ENCODE results near the gene KIF21B. TPM values are rescaled to one million over a fixed set of nuclear protein-coding genes. Genes with fewer than 3 reads are reported as not detected.

Gene KIF21B
- total and polyA plus RNA-seq, 9 of the 15 experiments (the other 6 are each of a cell fraction or from before 2014, with no cell fraction given) = 0.46 to 13.4 (median 5.9) TPM

DNA sequence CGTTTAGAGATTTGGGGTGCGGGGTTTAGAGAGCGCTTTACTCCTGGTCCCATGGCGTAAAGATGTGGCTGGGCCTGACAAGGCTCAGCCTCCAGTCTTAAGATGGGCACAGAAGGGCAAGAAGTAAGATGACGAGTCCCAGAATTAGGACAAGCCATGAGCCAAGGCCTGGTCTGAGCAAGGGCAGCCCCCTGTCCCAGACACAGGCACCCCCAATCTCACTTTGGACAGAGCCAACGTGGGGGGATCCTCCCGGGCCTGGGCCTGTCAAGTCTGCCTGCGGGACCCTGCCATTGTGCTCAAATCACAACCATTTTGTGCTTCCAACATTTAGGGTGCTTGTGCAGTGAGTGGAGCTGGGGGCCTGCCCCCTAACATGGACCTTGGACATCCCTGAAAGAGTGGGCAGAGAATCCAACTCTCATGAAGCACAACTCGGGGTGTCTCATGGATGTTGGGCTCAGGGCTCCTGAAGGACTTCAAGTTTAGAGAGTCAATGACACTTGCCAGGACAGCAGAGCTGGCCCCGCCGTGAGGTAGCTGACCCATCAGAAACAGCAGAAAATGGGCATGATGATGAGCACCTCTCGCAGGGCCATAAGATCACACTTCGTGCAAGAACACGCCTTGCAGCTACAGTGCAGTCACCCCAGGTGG lies 52.6 kb downstream of the KIF21B start (continued):
- TF ChIP-seq TAF9B (IDR thresholded peaks at IDR 0.05; ENCODE audit: partially characterized antibody) (no peak), FUS (optimal IDR thresholded peaks at IDR 0.05; ENCODE audit: low read depth, low read length) (no peak)

- BruUV-seq (replicated peaks) = no TSS peak
- DNase-seq (ENCODE audit: extremely low read depth in 1 of 4, low spot score in 3 of 4) = no peak
- 13% methylated on average over 11 of the region's 11 CpGs for WGBS (ENCODE audit: insufficient coverage, low coverage, missing lambda C conversion rate)
- POLR2A ChIA-PET = no interaction called here
- peak; percentile 8; the same call in 1 of the 3 replicates for ATAC-seq
- Histone ChIP-seq H2AFZ (ENCODE audit: low read depth, low read length) (no peak overlapping the region), H3K36me3 (ENCODE audit: control insufficient read depth, insufficient read depth, low read length) (no peaks in the 10 kb centered on the region), H4K20me1 (replicated peaks; ENCODE audit: control insufficient read depth, insufficient read depth, low read length) (peaks cover 26% of the 10 kb centered on the region), H3K79me2 (ENCODE audit: control insufficient read depth, insufficient read depth, low read length) (no peaks in the 10 kb centered on the region), H3K9me3 (replicated peaks; ENCODE audit: control insufficient read depth, insufficient read depth, low read depth, low read length) (no peaks in the 10 kb centered on the region), H3K27ac (ENCODE audit: extremely low read depth, low read depth, low read length) (no peak overlapping the region), H3K4me3 (no peak overlapping the region), H3K4me2 (ENCODE audit: insufficient read depth, low read length) (no peak overlapping the region), H3K9ac (ENCODE audit: insufficient read depth in 1 of 2, low read depth in 2 of 2, low read length in 2 of 2) (peak overlapping the region in 1 of 2 experiments; percentile 72; a peak in 2 of 4 replicates), H3K4me1 (replicated peaks in 1 of 2; ENCODE audit: control insufficient read depth in 2 of 2, insufficient read depth in 2 of 2, low read length in 2 of 2) (peaks cover 0 to 23% of the 10 kb centered on the region in 2 experiments; a peak in 1 of 5 replicates), H3K9me1 (ENCODE audit: control insufficient read depth, insufficient read depth, low read length) (no peaks in the 10 kb centered on the region), H3K27me3 (ENCODE audit: control insufficient read depth in 2 of 2, insufficient read depth in 2 of 2, low read length in 2 of 2) (peaks cover 11 to 35% of the 10 kb centered on the region in 2 experiments)
- in situ Hi-C loops (cut with MboI) (no loop called here), intact Hi-C loops (cut with micrococcal nuclease) (loop anchor here (10.0 kb wide), 1 partner anchor 255 kb away; no protein-coding TSS in a partner anchor)
- FAIRE-seq = no peak
- CTCF ChIA-PET (ENCODE audit: low intra/inter-chr PET ratio) = interaction anchor here (5.1 kb wide), 1 partner anchor 73 kb away, joined by 76 read pairs; no protein-coding TSS in a partner anchor
- TF ChIP-seq ARNT (IDR thresholded peaks at IDR 0.05) (no peak), KLF1 (tag; IDR thresholded peaks at IDR 0.05) (no peak), TEAD4 (IDR thresholded peaks at IDR 0.05; ENCODE audit: low read length) (no peak), TEAD4 (CRISPR knock-in tag; IDR thresholded peaks at IDR 0.05; ENCODE audit: borderline replicate concordance) (0 out of 2 replicates have a peak, but pooled peaks have one; percentile 25), POLR2G (IDR thresholded peaks at IDR 0.05; ENCODE audit: low read depth, low read length) (0 out of 2 replicates have a peak, but pooled peaks have one; percentile 29), RAD21 (CRISPR knock-in tag; conservative IDR thresholded peaks at IDR 0.05 in 1 of 2, IDR thresholded peaks at IDR 0.05 in 1 of 2) (peak in 1 of 2 experiments; percentile 10; a peak in 1 of 4 replicates), CREBBP (IDR thresholded peaks at IDR 0.05; ENCODE audit: low read depth, low read length) (no peak), CBFB (CRISPR knock-in tag; IDR thresholded peaks at IDR 0.05) (no peak)
- TF ChIP-seq, protein P1, sequence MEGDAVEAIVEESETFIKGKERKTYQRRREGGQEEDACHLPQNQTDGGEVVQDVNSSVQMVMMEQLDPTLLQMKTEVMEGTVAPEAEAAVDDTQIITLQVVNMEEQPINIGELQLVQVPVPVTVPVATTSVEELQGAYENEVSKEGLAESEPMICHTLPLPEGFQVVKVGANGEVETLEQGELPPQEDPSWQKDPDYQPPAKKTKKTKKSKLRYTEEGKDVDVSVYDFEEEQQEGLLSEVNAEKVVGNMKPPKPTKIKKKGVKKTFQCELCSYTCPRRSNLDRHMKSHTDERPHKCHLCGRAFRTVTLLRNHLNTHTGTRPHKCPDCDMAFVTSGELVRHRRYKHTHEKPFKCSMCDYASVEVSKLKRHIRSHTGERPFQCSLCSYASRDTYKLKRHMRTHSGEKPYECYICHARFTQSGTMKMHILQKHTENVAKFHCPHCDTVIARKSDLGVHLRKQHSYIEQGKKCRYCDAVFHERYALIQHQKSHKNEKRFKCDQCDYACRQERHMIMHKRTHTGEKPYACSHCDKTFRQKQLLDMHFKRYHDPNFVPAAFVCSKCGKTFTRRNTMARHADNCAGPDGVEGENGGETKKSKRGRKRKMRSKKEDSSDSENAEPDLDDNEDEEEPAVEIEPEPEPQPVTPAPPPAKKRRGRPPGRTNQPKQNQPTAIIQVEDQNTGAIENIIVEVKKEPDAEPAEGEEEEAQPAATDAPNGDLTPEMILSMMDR (IDR thresholded peaks at IDR 0.05 in 2 of 3, conservative IDR thresholded peaks at IDR 0.05 in 1 of 3; ENCODE audit: insufficient read depth in 2 of 3, low read depth in 1 of 3, low read length in 3 of 3) = peak in 2 of 3 experiments; percentile 15 to 17; a peak in 2 of 6 replicates
- TF ChIP-seq, protein P2, sequence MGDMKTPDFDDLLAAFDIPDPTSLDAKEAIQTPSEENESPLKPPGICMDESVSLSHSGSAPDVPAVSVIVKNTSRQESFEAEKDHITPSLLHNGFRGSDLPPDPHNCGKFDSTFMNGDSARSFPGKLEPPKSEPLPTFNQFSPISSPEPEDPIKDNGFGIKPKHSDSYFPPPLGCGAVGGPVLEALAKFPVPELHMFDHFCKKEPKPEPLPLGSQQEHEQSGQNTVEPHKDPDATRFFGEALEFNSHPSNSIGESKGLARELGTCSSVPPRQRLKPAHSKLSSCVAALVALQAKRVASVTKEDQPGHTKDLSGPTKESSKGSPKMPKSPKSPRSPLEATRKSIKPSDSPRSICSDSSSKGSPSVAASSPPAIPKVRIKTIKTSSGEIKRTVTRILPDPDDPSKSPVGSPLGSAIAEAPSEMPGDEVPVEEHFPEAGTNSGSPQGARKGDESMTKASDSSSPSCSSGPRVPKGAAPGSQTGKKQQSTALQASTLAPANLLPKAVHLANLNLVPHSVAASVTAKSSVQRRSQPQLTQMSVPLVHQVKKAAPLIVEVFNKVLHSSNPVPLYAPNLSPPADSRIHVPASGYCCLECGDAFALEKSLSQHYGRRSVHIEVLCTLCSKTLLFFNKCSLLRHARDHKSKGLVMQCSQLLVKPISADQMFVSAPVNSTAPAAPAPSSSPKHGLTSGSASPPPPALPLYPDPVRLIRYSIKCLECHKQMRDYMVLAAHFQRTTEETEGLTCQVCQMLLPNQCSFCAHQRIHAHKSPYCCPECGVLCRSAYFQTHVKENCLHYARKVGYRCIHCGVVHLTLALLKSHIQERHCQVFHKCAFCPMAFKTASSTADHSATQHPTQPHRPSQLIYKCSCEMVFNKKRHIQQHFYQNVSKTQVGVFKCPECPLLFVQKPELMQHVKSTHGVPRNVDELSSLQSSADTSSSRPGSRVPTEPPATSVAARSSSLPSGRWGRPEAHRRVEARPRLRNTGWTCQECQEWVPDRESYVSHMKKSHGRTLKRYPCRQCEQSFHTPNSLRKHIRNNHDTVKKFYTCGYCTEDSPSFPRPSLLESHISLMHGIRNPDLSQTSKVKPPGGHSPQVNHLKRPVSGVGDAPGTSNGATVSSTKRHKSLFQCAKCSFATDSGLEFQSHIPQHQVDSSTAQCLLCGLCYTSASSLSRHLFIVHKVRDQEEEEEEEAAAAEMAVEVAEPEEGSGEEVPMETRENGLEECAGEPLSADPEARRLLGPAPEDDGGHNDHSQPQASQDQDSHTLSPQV (IDR thresholded peaks at IDR 0.05) = no peak
Observed at GRCh38 chr1:200969726-200970561, 53.6 kb downstream of the KIF21B start.
